ENCODE measurements around the gene SLC35B1.

DNA sequence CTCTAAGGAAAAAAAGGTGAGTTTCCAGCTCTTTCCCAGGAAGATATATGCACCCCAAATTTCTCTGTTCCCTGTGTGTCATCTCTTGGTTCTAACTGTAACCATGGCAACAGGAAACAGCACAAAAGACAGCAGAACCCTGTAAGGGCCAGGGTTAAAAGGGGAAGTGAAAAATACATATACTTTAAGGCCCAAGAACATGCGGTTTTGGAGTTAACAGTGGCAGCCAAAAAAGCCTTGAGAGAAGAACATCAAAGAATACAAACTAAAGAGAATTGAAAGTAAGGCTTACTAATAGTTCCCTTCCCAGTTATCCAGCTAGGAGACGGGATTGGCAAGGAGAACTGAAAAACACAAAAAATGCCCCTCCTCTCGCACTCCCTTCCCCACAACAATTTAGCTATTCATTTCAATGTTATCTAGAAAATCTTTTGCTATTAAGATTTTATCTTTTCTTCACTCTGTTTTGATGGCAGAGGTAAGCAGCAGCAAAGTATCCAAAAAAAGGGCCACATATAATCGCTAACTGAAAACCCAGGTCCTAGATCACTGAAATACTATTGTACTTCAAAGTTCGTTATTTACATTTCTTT is 31.4 kb downstream of the SLC35B1 start:
- TF ChIP-seq POLR2A (IDR thresholded peaks at IDR 0.05) (no peak), CTCF (IDR thresholded peaks at IDR 0.05) (no peak)

All from breast epithelium (tissue), 3 donors.